Aorta (tissue), 4 donors: Measurements from ENCODE around the gene MYO1G. TPM values are rescaled to one million over a fixed set of nuclear protein-coding genes. Genes with fewer than 3 reads are reported as not detected.

Source experiments
- polyA plus RNA-seq, 2 donors: library from polyadenylated mRNA; stranded (reverse); fragments of 200-250 nt; gene quantifications; one replicate each; pipeline ENCODE4 v1.2.3, GENCODE V29; 2013
- total RNA-seq, 2 donors: library from RNA; stranded (reverse); fragmentation: NEBNext Ultra II Directional; extraction: Animal tissue kit (Norgen Biotek cat#: 25700); gene quantifications; one replicate each; pipeline ENCODE4 v1.2.1, GENCODE V29; 2021
- donor health status: healthy with polysubstance abuse.
- donor health status: Bipolar disorder and iron deficiency.
- donor health status: DM: no; HTN: no; CAD: no.
- donor health status: DM: yes; HTN: yes; CAD: no.

MYO1G gene
- total and polyA plus RNA-seq, 4 donors = 1.4 to 21.3 (median 5.4) TPM

Other genes with a start within 250 kb of the MYO1G start
- gene ZMIZ2, start 230.2 kb downstream of the MYO1G start, total RNA-seq = 10 to 100 TPM; 64.5 to 96.6 TPM
- gene ZMIZ2, start 230.2 kb downstream of the MYO1G start, polyA plus RNA-seq = 10 to 100 TPM; 11.6 to 69.9 TPM
- gene PPIA, start 182.3 kb downstream of the MYO1G start, total RNA-seq = 100 to 1,000 TPM; 729 to 835 TPM
- gene PPIA, start 182.3 kb downstream of the MYO1G start, polyA plus RNA-seq = 1,000 to 10,000 TPM; 1,703 to 2,385 TPM
- 100 to 1,000 TPM; 129 to 139 TPM for gene H2AZ2, start 130.9 kb downstream of the MYO1G start, total RNA-seq
- gene H2AZ2, start 130.9 kb downstream of the MYO1G start, polyA plus RNA-seq = 100 to 1,000 TPM in 1 of 2 donors, 10 to 100 TPM in 1; 95.1 to 102 TPM
- 10 to 100 TPM; 26.4 to 33.9 TPM for gene PURB, start 93.5 kb downstream of the MYO1G start, total RNA-seq
- 1 to 10 TPM; 7.9 to 8.8 TPM for gene PURB, start 93.5 kb downstream of the MYO1G start, polyA plus RNA-seq
- 10 to 100 TPM; 38.6 to 49.1 TPM for gene CCM2, start 21.2 kb upstream of the MYO1G start, total RNA-seq
- gene CCM2, start 21.2 kb upstream of the MYO1G start, polyA plus RNA-seq = 10 to 100 TPM; 32.7 to 41.5 TPM
- gene NACAD, start 110.0 kb upstream of the MYO1G start, total RNA-seq = 10 to 100 TPM; 10.0 to 15.7 TPM
- gene NACAD, start 110.0 kb upstream of the MYO1G start, polyA plus RNA-seq = 10 to 100 TPM in 1 of 2 donors, 1 to 10 TPM in 1; 1.3 to 15.4 TPM
- gene TBRG4, start 132.7 kb upstream of the MYO1G start, total RNA-seq = 10 to 100 TPM; 35.0 to 41.4 TPM
- gene TBRG4, start 132.7 kb upstream of the MYO1G start, polyA plus RNA-seq = 10 to 100 TPM; 14.4 to 41.8 TPM
- 10 to 100 TPM; 43.0 to 78.0 TPM for gene RAMP3, start 178.8 kb upstream of the MYO1G start, total RNA-seq
- 10 to 100 TPM in 1 of 2 donors, 1 to 10 TPM in 1; 5.0 to 14.7 TPM for gene RAMP3, start 178.8 kb upstream of the MYO1G start, polyA plus RNA-seq